ENCODE data around the gene NPY5R. TPM values are rescaled to one million over a fixed set of nuclear protein-coding genes. Genes with fewer than 3 reads are reported as not detected.

NPY5R gene
- polyA plus RNA-seq, 1 donor (not counting 4 experiments of a cell fraction or from before 2014, with no cell fraction given) = not detected

DNA sequence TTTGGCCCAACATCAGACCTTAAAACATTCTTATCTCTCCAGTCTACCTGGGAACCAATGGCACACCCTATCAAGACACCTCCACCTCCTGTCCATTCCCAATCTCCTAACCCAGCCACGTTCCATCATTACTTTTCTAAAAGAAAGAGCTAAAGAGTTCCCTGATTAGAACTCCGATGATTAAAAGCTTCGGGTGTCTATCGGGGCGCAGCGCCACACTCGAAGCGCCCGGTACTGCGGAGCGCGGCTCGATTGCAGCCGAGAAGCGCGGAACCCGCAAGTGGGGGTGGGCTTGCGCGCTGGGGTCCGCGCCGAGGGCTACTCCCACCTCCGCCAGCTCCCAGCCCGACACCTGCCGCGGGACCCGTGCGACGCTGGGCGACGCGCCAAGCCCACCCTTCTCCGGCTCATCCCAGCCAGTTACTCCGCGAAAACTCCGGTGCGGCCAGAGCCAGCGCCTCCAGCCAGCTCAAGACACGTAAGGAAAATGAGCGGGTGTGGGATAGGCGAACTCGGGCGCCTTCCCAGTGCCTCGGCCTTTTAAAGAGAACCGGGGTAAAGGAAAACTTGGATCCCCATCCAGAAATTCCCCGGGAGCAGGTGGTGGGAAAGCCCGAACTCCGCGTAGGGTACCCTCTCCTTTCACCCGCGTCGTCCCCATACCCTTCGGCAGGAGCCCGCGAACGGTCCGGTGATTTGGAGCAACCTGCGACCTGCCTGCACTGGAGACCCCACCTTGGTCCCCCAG lies 11.9 kb upstream of the NPY5R start:
- dilution Hi-C loops (cut with MboI; ENCODE audit: extremely low pct_ligation_motif_present, low sequenced_read_pairs) = no loop called here
- Histone ChIP-seq H3K4me1 (ENCODE audit: control insufficient read depth, extremely low read depth, insufficient read depth, low read length) (peaks cover 18% of the 10 kb centered on the region), H3K27me3 (ENCODE audit: control insufficient read depth, extremely low read depth, insufficient read depth, low read length) (peaks cover 20% of the 10 kb centered on the region), H3K4me2 (ENCODE audit: control insufficient read depth, extremely low read depth, insufficient read depth, low read depth, low read length) (peak overlapping the region; percentile 99), H3K4me3 (ENCODE audit: control insufficient read depth in 2 of 3, extremely low read depth in 1 of 3, insufficient read depth in 2 of 3, low read depth in 1 of 3, low read length in 3 of 3) (peak overlapping the region; percentile 38 to 81 (median 80)), H3K9me3 (ENCODE audit: control insufficient read depth, low read depth, low read length) (no peaks in the 10 kb centered on the region), H3K9ac (ENCODE audit: control insufficient read depth, extremely low read depth, insufficient read depth, low read length) (peak overlapping the region; percentile 56), H3K79me2 (ENCODE audit: control insufficient read depth, insufficient read depth, low read length) (no peaks in the 10 kb centered on the region), H3K27ac (ENCODE audit: control insufficient read depth, insufficient read depth, low read length) (no peak overlapping the region), H4K20me1 (ENCODE audit: control insufficient read depth, extremely low read depth, insufficient read depth, low read length) (no peaks in the 10 kb centered on the region), H3K36me3 (ENCODE audit: control insufficient read depth in 2 of 2, extremely low read depth in 1 of 2, insufficient read depth in 2 of 2, low read length in 2 of 2) (no peaks in the 10 kb centered on the region), H2AFZ (ENCODE audit: control insufficient read depth, low read length) (peak overlapping the region; percentile 96), H3K9me1 (ENCODE audit: control insufficient read depth, extremely low read depth, insufficient read depth, low read length) (no peaks in the 10 kb centered on the region)
- FAIRE-seq (no peak), DNase-seq (ENCODE audit: low read depth, low spot score) (no peak)
- TF ChIP-seq, protein P1, sequence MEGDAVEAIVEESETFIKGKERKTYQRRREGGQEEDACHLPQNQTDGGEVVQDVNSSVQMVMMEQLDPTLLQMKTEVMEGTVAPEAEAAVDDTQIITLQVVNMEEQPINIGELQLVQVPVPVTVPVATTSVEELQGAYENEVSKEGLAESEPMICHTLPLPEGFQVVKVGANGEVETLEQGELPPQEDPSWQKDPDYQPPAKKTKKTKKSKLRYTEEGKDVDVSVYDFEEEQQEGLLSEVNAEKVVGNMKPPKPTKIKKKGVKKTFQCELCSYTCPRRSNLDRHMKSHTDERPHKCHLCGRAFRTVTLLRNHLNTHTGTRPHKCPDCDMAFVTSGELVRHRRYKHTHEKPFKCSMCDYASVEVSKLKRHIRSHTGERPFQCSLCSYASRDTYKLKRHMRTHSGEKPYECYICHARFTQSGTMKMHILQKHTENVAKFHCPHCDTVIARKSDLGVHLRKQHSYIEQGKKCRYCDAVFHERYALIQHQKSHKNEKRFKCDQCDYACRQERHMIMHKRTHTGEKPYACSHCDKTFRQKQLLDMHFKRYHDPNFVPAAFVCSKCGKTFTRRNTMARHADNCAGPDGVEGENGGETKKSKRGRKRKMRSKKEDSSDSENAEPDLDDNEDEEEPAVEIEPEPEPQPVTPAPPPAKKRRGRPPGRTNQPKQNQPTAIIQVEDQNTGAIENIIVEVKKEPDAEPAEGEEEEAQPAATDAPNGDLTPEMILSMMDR (optimal IDR thresholded peaks at IDR 0.05 in 1 of 3, IDR thresholded peaks at IDR 0.05 in 1 of 3, conservative IDR thresholded peaks at IDR 0.05 in 1 of 3; ENCODE audit: extremely low read depth in 1 of 3, insufficient read depth in 2 of 3, low read length in 3 of 3) = no peak
- peak; percentile 81 for TF ChIP-seq EZH2 (IDR thresholded peaks at IDR 0.05; ENCODE audit: low read length)

GRCh38 chr4:163332526-163333406 lies 10.9 kb upstream of the NPY5R start, which contains the start of gene NPY1R:
Gene NPY1R, minus strand, starts transcription at chr4:163332596. Its CDS starts 6,042 bp downstream, at chr4:163326554.
- H3K27me3 ChIP-seq (ENCODE audit: control insufficient read depth, extremely low read depth, insufficient read depth, low read length) = peaks cover 22% of the 10 kb centered on the region
- dilution Hi-C loops (cut with MboI; ENCODE audit: extremely low pct_ligation_motif_present, low sequenced_read_pairs) = no loop called here
- no peaks in the 10 kb centered on the region for H3K79me2 ChIP-seq (ENCODE audit: control insufficient read depth, insufficient read depth, low read length)
- H3K9me1 ChIP-seq (ENCODE audit: control insufficient read depth, extremely low read depth, insufficient read depth, low read length) = no peaks in the 10 kb centered on the region
- DNase-seq (ENCODE audit: low read depth, low spot score) (no peak), FAIRE-seq (peak; percentile 79)
- peaks cover 18% of the 10 kb centered on the region for H3K4me1 ChIP-seq (ENCODE audit: control insufficient read depth, extremely low read depth, insufficient read depth, low read length)
- H3K36me3 ChIP-seq (ENCODE audit: control insufficient read depth in 2 of 2, extremely low read depth in 1 of 2, insufficient read depth in 2 of 2, low read length in 2 of 2) = no peaks in the 10 kb centered on the region
- peak within 1 kb of the TSS; percentile 56 for H3K9ac ChIP-seq (ENCODE audit: control insufficient read depth, extremely low read depth, insufficient read depth, low read length)
- peak within 1 kb of the TSS; percentile 38 to 81 (median 80) for H3K4me3 ChIP-seq (ENCODE audit: control insufficient read depth in 2 of 3, extremely low read depth in 1 of 3, insufficient read depth in 2 of 3, low read depth in 1 of 3, low read length in 3 of 3)
- peak within 1 kb of the TSS; percentile 99 for H3K4me2 ChIP-seq (ENCODE audit: control insufficient read depth, extremely low read depth, insufficient read depth, low read depth, low read length)
- H4K20me1 ChIP-seq (ENCODE audit: control insufficient read depth, extremely low read depth, insufficient read depth, low read length) = no peaks in the 10 kb centered on the region
- no peak within 1 kb of the TSS for H3K27ac ChIP-seq (ENCODE audit: control insufficient read depth, insufficient read depth, low read length)
- TF ChIP-seq EZH2 (IDR thresholded peaks at IDR 0.05; ENCODE audit: low read length) = no peak
- TF ChIP-seq, protein P1 (optimal IDR thresholded peaks at IDR 0.05 in 1 of 3, IDR thresholded peaks at IDR 0.05 in 1 of 3, conservative IDR thresholded peaks at IDR 0.05 in 1 of 3; ENCODE audit: extremely low read depth in 1 of 3, insufficient read depth in 2 of 3, low read length in 3 of 3) = peak; percentile 75 to 77 (median 77)
- peak within 1 kb of the TSS; percentile 96 for H2AFZ ChIP-seq (ENCODE audit: control insufficient read depth, low read length)
- H3K9me3 ChIP-seq (ENCODE audit: control insufficient read depth, low read depth, low read length) = no peaks in the 10 kb centered on the region
